ENCODE results near the gene CFAP70.
"Not testable (repeated sequence)": the region's sequence is repeated elsewhere in the genome, so short reads cannot be mapped to it uniquely, and the experiment has no call there.

The CFAP70 gene

GRCh38 chr10:73358331-73359279 is at the start of gene CFAP70:
CFAP70 (minus strand) TSS chr10:73358864; CDS start chr10:73354796, 4,068 bp downstream.
- peak; percentile 97 for DNase-seq

GRCh38 chr10:73408061-73408460 is 49.4 kb upstream of the CFAP70 start:
- no peak for DNase-seq

GRCh38 chr10:73407495-73407894 is 48.8 kb upstream of the CFAP70 start:
- DNase-seq = no peak

- DNase-seq = no peak
Observed at GRCh38 chr10:73406846-73407245, 48.2 kb upstream of the CFAP70 start.

- no peak for DNase-seq
Observed at GRCh38 chr10:73405556-73405955, 46.9 kb upstream of the CFAP70 start.

- peak; percentile 11 for DNase-seq
Observed at GRCh38 chr10:73404690-73405089, 46.0 kb upstream of the CFAP70 start.

- no peak for DNase-seq
Observed at GRCh38 chr10:73401636-73402035, 43.0 kb upstream of the CFAP70 start.

- no peak for DNase-seq
Observed at GRCh38 chr10:73399063-73399462, 40.4 kb upstream of the CFAP70 start.

GRCh38 chr10:73398024-73398423 is 39.4 kb upstream of the CFAP70 start:
- DNase-seq = no peak

- DNase-seq = not testable (repeated sequence)
Observed at GRCh38 chr10:73394325-73394724, 35.7 kb upstream of the CFAP70 start.

GRCh38 chr10:73388228-73388627 is 29.6 kb upstream of the CFAP70 start:
- no peak for DNase-seq

GRCh38 chr10:73386583-73386982 is 27.9 kb upstream of the CFAP70 start:
- DNase-seq = no peak

GRCh38 chr10:73379064-73379748 is 20.5 kb upstream of the CFAP70 start:
- DNase-seq = no peak

- no peak for DNase-seq
Observed at GRCh38 chr10:73376679-73377078, 18.0 kb upstream of the CFAP70 start.

GRCh38 chr10:73368238-73368637 is 9.6 kb upstream of the CFAP70 start:
- DNase-seq = no peak

- no peak for DNase-seq
Observed at GRCh38 chr10:73366381-73367298, 8.0 kb upstream of the CFAP70 start.

- DNase-seq = no peak
Observed at GRCh38 chr10:73364964-73365363, 6.3 kb upstream of the CFAP70 start.

- DNase-seq = no peak
Observed at GRCh38 chr10:73359492-73359891, 828 bp upstream of the CFAP70 start.

GRCh38 chr10:73357821-73358220 is 843 bp downstream of the CFAP70 start:
- DNase-seq = no peak

- DNase-seq = no peak
Observed at GRCh38 chr10:73357166-73357565, 1.5 kb downstream of the CFAP70 start.

GRCh38 chr10:73344269-73344668 is 14.4 kb downstream of the CFAP70 start:
- no peak for DNase-seq

- no peak for DNase-seq
Observed at GRCh38 chr10:73340121-73340520, 18.5 kb downstream of the CFAP70 start.

GRCh38 chr10:73339436-73339835 is 19.2 kb downstream of the CFAP70 start:
- DNase-seq = no peak
